Liver (tissue), 9 donors: Measurements from ENCODE around the gene RASL10B. TPM values are rescaled to one million over a fixed set of nuclear protein-coding genes. Genes with fewer than 3 reads are reported as not detected.

Experiments
- DNase-seq: peaks from one replicate; pipeline ENCODE4 v3.0.0-alpha.2; 2017; ENCODE audit warnings: low spot score
- H3K27ac ChIP-seq, 2 donors: one replicate each; pipeline ENCODE4 v1.7.0; 2013; ENCODE audit warnings: inconsistent platforms in 2 of 2, low read length in 2 of 2, control low read depth in 1 of 2, low read depth in 1 of 2, mild to moderate bottlenecking in 1 of 2
- H3K27me3 ChIP-seq, 4 donors: one replicate each; pipeline versions ENCODE4 v1.6.1 to v1.7.0; 2013; ENCODE audit warnings: low read length in 3 of 4, inconsistent platforms in 1 of 4, mild to moderate bottlenecking in 1 of 4, moderate library complexity in 1 of 4; ENCODE audit not compliant: control insufficient read depth in 4 of 4, insufficient read depth in 4 of 4
- H3K36me3 ChIP-seq, 4 donors: one replicate each; pipeline versions ENCODE4 v1.6.1 to v1.7.0; 2013; ENCODE audit warnings: low read length in 3 of 4, mild to moderate bottlenecking in 3 of 4, low read depth in 1 of 4, moderate library complexity in 1 of 4; ENCODE audit not compliant: control insufficient read depth in 4 of 4, insufficient read depth in 3 of 4
- H3K4me1 ChIP-seq, 4 donors: one replicate each; pipeline versions ENCODE4 v1.6.1 to v1.7.0; 2013; ENCODE audit warnings: low read length in 3 of 4, mild to moderate bottlenecking in 3 of 4, moderate library complexity in 1 of 4; ENCODE audit not compliant: control insufficient read depth in 4 of 4, insufficient read depth in 4 of 4
- H3K4me3 ChIP-seq, 3 donors: one replicate each; pipeline versions ENCODE4 v1.6.1 to v1.7.0; 2013; ENCODE audit warnings: low read length in 3 of 3, control low read depth in 1 of 3, low read depth in 1 of 3, mild to moderate bottlenecking in 1 of 3
- H3K9ac ChIP-seq, 2 donors: one replicate each; pipeline ENCODE4 v1.7.0; 2013; ENCODE audit warnings: low read length in 2 of 2, mild to moderate bottlenecking in 2 of 2, moderate library complexity in 2 of 2, control low read depth in 1 of 2, low read depth in 1 of 2
- H3K9me3 ChIP-seq, 4 donors: one replicate each; pipeline versions ENCODE4 v1.6.1 to v1.7.0; 2013; ENCODE audit warnings: low read length in 3 of 4; ENCODE audit not compliant: control insufficient read depth in 4 of 4
- ATF3 ChIP-seq: IDR thresholded peaks from 2 replicates; pipeline ENCODE4 v1.6.1; 2016; ENCODE audit warnings: antibody characterized with exemption
- CTCF ChIP-seq: fragments of 150-350 bp; IDR thresholded peaks from 2 replicates; pipeline ENCODE4 v1.5.1; 2017; ENCODE audit warnings: improper control_type of control experiment, low read depth, low read length; ENCODE audit not compliant: missing input control
- EGR1 ChIP-seq, 2 donors: IDR thresholded peaks; 2 replicates each; pipeline ENCODE4 v1.6.1; 2016 to 2018; ENCODE audit warnings: antibody characterized with exemption in 2 of 2, low read depth in 2 of 2
- FOXA1 ChIP-seq: IDR thresholded peaks from 2 replicates; pipeline ENCODE4 v1.6.1; 2016; ENCODE audit warnings: antibody characterized with exemption
- FOXA2 ChIP-seq: IDR thresholded peaks from 2 replicates; pipeline ENCODE4 v1.6.1; 2016; ENCODE audit warnings: antibody characterized with exemption
- GABPA ChIP-seq, 2 donors: IDR thresholded peaks in 1 of 2; conservative IDR thresholded peaks in 1 of 2; 2 replicates each; pipeline ENCODE4 v1.6.1; 2016; ENCODE audit warnings: antibody characterized with exemption in 2 of 2, mild to moderate bottlenecking in 1 of 2, moderate library complexity in 1 of 2
- HNF4A ChIP-seq, 2 donors: conservative IDR thresholded peaks; 2 replicates each; pipeline ENCODE4 v1.6.1; 2016; ENCODE audit warnings: antibody characterized with exemption in 2 of 2, mild to moderate bottlenecking in 2 of 2
- HNF4G ChIP-seq: IDR thresholded peaks from 2 replicates; pipeline ENCODE4 v1.6.1; 2016; ENCODE audit warnings: antibody characterized with exemption
- JUND ChIP-seq, 2 donors: IDR thresholded peaks; 2 replicates each; pipeline ENCODE4 v1.6.1; 2016; ENCODE audit warnings: antibody characterized with exemption in 2 of 2
- MAX ChIP-seq: IDR thresholded peaks from 2 replicates; pipeline ENCODE4 v1.6.1; 2016; ENCODE audit warnings: antibody characterized with exemption
- NR2F2 ChIP-seq: IDR thresholded peaks from 2 replicates; pipeline ENCODE4 v1.6.1; 2016; ENCODE audit warnings: antibody characterized with exemption
- RAD21 ChIP-seq, 2 donors: IDR thresholded peaks; 2 replicates each; pipeline ENCODE4 v1.6.1; 2016; ENCODE audit warnings: antibody characterized with exemption in 2 of 2, mild to moderate bottlenecking in 2 of 2
- REST ChIP-seq: IDR thresholded peaks from 2 replicates; pipeline ENCODE4 v1.6.1; 2016; ENCODE audit warnings: antibody characterized with exemption, mild to moderate bottlenecking
- RXRA ChIP-seq, 2 donors: IDR thresholded peaks; 2 replicates each; pipeline ENCODE4 v1.6.1; 2017 to 2018; ENCODE audit warnings: antibody characterized with exemption in 2 of 2, mild to moderate bottlenecking in 1 of 2
- SP1 ChIP-seq: IDR thresholded peaks from 2 replicates; pipeline ENCODE4 v1.6.1; 2018; ENCODE audit warnings: antibody characterized with exemption, mild to moderate bottlenecking
- TAF1 ChIP-seq: conservative IDR thresholded peaks from 2 replicates; pipeline ENCODE4 v1.6.1; 2016; ENCODE audit warnings: antibody characterized with exemption, mild to moderate bottlenecking
- YY1 ChIP-seq: IDR thresholded peaks from 2 replicates; pipeline ENCODE4 v1.6.1; 2016; ENCODE audit warnings: antibody characterized with exemption, mild to moderate bottlenecking
- WGBS: extraction: QIAGEN DNeasy Blood & Tissue Kit; methylation state at CpG from one replicate; pipeline ENCODE4 v1.1.7; 2013; 5-methylcytosine and 5-hydroxymethylcytosine counted together
- polyA plus RNA-seq, 2 donors: library from polyadenylated mRNA; stranded (reverse) in 1 of 2; unstranded in 1 of 2; fragments of 200-250 nt in 1 of 2; fragments of >200 nt in 1 of 2; fragmentation: Nextera tagmentation in 1 of 2; extraction: Ambion mirVana in 1 of 2; gene quantifications; one replicate each; pipeline versions ENCODE4 v1.2.1 to v1.2.3, GENCODE V29; 2013 to 2015
- total RNA-seq, 2 donors: library from RNA; depleted of rRNA; stranded (reverse); fragments of >200 nt; gene quantifications; one replicate each; pipeline ENCODE4 v1.2.3, GENCODE V29; 2014
- TF ChIP-seq, protein P1 (sequence below): IDR thresholded peaks from 2 replicates; pipeline ENCODE4 v1.6.1; 2016; ENCODE audit warnings: antibody characterized with exemption
- donor health status: healthy.
- donor health status: healthy.
- donor health status: healthy.
- donor health status: healthy.
- donor health status: healthy.

The RASL10B gene
- total and polyA plus RNA-seq, 4 donors, result 0.42 to 3.8 (median 2.2) TPM

GRCh38 chr17:35710950-35711349 lies 20.5 kb upstream of the RASL10B start:
- 100% methylated on average over 2 of the region's 2 CpGs for WGBS
- no peak for DNase-seq
- no peak overlapping the region for H3K4me3 ChIP-seq
- no peak for TF ChIP-seq MAX
- TF ChIP-seq FOXA2, result no peak
- no peak for TF ChIP-seq RXRA (IDR thresholded peaks at IDR 0.05)
- no peak for TF ChIP-seq HNF4A (conservative IDR thresholded peaks at IDR 0.05)
- TF ChIP-seq TAF1, result no peak
- TF ChIP-seq YY1, result no peak
- no peak for TF ChIP-seq RAD21 (IDR thresholded peaks at IDR 0.05)
- TF ChIP-seq JUND (IDR thresholded peaks at IDR 0.05), result no peak
- no peak for TF ChIP-seq EGR1 (IDR thresholded peaks at IDR 0.05; ENCODE audit: low read depth in 2 of 2)
- TF ChIP-seq NR2F2, result no peak
- no peak for TF ChIP-seq FOXA1
- TF ChIP-seq ATF3, result no peak
- no peak overlapping the region for H3K27ac ChIP-seq
- H3K4me1 ChIP-seq, result peaks cover 0 to 25% (median 18%) of the 10 kb centered on the region in 4 donors
- H3K36me3 ChIP-seq, result peaks cover 0 to 2% (median 0%) of the 10 kb centered on the region in 4 donors
- H3K27me3 ChIP-seq, result no peaks in the 10 kb centered on the region
- H3K9me3 ChIP-seq, result no peaks in the 10 kb centered on the region
- no peak overlapping the region for H3K9ac ChIP-seq

- Histone ChIP-seq H3K27me3 (no peaks in the 10 kb centered on the region), H3K36me3 (peaks cover 0 to 6% (median 2%) of the 10 kb centered on the region in 4 donors), H3K9me3 (no peaks in the 10 kb centered on the region), H3K4me3 (no peak overlapping the region), H3K4me1 (peaks cover 0 to 41% (median 36%) of the 10 kb centered on the region in 4 donors), H3K27ac (peak overlapping the region; percentile 31 to 59), H3K9ac (peak overlapping the region in 1 of 2 donors; percentile 17)
- no peak for DNase-seq
- WGBS, result 14% methylated on average over 7 of the region's 7 CpGs
- TF ChIP-seq MAX (peak; percentile 46), FOXA1 (no peak), FOXA2 (no peak), SP1 (peak; percentile 80), REST (peak; percentile 30), HNF4G (peak; percentile 53), RXRA (IDR thresholded peaks at IDR 0.05) (peak; percentile 85 to 87), JUND (IDR thresholded peaks at IDR 0.05) (peak; percentile 40 to 63), GABPA (IDR thresholded peaks at IDR 0.05 in 1 of 2, conservative IDR thresholded peaks at IDR 0.05 in 1 of 2) (peak in 1 of 2 donors; percentile 21), ATF3 (peak; percentile 54), NR2F2 (peak; percentile 69), EGR1 (IDR thresholded peaks at IDR 0.05; ENCODE audit: low read depth in 2 of 2) (peak in 1 of 2 donors; percentile 54), YY1 (peak; percentile 84), CTCF (no peak), RAD21 (IDR thresholded peaks at IDR 0.05) (peak in 1 of 2 donors; percentile 46), TAF1 (no peak), HNF4A (conservative IDR thresholded peaks at IDR 0.05) (peak; percentile 81 to 89)
- TF ChIP-seq, protein P1, sequence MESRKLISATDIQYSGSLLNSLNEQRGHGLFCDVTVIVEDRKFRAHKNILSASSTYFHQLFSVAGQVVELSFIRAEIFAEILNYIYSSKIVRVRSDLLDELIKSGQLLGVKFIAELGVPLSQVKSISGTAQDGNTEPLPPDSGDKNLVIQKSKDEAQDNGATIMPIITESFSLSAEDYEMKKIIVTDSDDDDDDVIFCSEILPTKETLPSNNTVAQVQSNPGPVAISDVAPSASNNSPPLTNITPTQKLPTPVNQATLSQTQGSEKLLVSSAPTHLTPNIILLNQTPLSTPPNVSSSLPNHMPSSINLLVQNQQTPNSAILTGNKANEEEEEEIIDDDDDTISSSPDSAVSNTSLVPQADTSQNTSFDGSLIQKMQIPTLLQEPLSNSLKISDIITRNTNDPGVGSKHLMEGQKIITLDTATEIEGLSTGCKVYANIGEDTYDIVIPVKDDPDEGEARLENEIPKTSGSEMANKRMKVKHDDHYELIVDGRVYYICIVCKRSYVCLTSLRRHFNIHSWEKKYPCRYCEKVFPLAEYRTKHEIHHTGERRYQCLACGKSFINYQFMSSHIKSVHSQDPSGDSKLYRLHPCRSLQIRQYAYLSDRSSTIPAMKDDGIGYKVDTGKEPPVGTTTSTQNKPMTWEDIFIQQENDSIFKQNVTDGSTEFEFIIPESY, result peak; percentile 28
Observed at GRCh38 chr17:35713069-35713728, 18.2 kb upstream of the RASL10B start.
